ACC112 (cell line): Measurements from ENCODE around the gene HMG20B.
"Not testable (repeated sequence)": the region's sequence is repeated elsewhere in the genome, so short reads cannot be mapped to it uniquely, and the experiment has no call there.

Experiments used
- H2AFZ ChIP-seq: fragments of 200-600 bp; sonication (generic); one replicate; pipeline ENCODE4 v1.6.0; 2017; ENCODE audit warnings: antibody characterized with exemption, low read length; ENCODE audit not compliant: unreplicated experiment
- H3K27ac ChIP-seq: fragments of 200-600 bp; sonication (generic); 2 replicates; pipeline ENCODE4 v1.5.1; 2014; ENCODE audit warnings: low read depth, mild to moderate bottlenecking, antibody characterized with exemption, low read length, moderate library complexity
- H3K27me3 ChIP-seq: fragments of 200-600 bp; sonication (generic); 2 replicates; pipeline ENCODE4 v1.6.1; 2014; ENCODE audit warnings: mild to moderate bottlenecking, antibody characterized with exemption, low read length, moderate library complexity, mixed read lengths; ENCODE audit not compliant: insufficient read depth
- H3K36me3 ChIP-seq: fragments of 200-600 bp; sonication (generic); 2 replicates; pipeline ENCODE4 v1.6.1; 2016; ENCODE audit warnings: mild to moderate bottlenecking, antibody characterized with exemption, low read length, moderate library complexity, mixed read lengths; ENCODE audit not compliant: insufficient read depth
- H3K4me1 ChIP-seq: fragments of 200-600 bp; sonication (generic); one replicate; pipeline ENCODE4 v1.6.1; 2016; ENCODE audit warnings: low read length, mixed read lengths; ENCODE audit not compliant: insufficient read depth, unreplicated experiment, control insufficient read depth
- H3K4me3 ChIP-seq: fragments of 200-600 bp; sonication (generic); 2 replicates; pipeline ENCODE4 v1.5.1; 2014; ENCODE audit warnings: mild to moderate bottlenecking, low read depth, low read length
- H3K79me2 ChIP-seq: fragments of 200-600 bp; sonication (generic); one replicate; pipeline ENCODE4 v1.6.0; 2016; ENCODE audit warnings: low read length; ENCODE audit not compliant: control insufficient read depth, unreplicated experiment, insufficient read depth

Gene HMG20B

DNA sequence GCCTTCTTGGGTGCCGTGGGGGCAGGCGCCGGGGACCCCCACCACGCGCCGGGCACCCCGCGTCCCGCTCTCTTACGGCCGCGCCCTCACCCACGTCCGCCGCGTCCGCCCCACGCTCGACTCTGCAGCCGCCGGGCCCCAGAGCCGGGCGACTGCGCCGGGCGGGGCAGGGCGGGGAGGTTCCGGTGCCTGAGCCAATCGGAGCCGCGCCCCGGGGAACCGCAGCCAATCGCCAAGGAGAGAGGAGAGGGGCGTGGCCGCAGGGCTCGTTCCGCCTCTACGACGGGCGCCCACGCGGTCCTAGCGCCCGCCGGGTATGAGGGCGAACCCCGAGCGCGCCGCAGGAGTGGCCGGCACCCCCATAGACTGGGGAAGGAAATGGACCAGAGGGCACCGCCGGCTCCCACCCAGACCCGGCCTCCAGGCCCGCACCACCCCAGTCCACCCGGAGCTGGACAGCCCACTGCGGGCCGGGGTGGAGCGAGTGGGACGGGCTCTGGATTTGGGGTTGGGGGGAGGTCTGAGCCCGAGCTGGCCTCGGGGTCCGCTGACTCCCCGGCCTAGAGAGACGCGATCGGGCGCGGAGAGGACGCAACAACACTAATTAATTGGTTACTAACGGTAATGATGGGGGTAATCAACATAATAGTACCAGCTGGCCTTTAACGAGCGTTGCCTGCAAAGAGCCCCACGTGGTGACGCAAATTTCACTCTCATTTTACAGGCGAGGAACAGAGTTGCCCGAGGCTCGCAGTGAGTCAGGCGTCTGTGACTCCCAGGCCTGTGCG, 15.1 kb upstream of the HMG20B start, which contains the start of gene MFSD12:
MFSD12 (minus strand) TSS at position 126 of the 788 bp plus-strand sequence. CDS start 183 bp downstream, outside the sequence.
- Histone ChIP-seq H3K79me2 (peaks cover 37% of the 10 kb centered on the region), H3K36me3 (no peaks in the 10 kb centered on the region), H3K4me3 (peak within 1 kb of the TSS; percentile 95), H3K27ac (peak within 1 kb of the TSS; percentile 82), H3K4me1 (peaks cover 11% of the 10 kb centered on the region), H3K27me3 (no peaks in the 10 kb centered on the region), H2AFZ (peak within 1 kb of the TSS; percentile 96)

DNA sequence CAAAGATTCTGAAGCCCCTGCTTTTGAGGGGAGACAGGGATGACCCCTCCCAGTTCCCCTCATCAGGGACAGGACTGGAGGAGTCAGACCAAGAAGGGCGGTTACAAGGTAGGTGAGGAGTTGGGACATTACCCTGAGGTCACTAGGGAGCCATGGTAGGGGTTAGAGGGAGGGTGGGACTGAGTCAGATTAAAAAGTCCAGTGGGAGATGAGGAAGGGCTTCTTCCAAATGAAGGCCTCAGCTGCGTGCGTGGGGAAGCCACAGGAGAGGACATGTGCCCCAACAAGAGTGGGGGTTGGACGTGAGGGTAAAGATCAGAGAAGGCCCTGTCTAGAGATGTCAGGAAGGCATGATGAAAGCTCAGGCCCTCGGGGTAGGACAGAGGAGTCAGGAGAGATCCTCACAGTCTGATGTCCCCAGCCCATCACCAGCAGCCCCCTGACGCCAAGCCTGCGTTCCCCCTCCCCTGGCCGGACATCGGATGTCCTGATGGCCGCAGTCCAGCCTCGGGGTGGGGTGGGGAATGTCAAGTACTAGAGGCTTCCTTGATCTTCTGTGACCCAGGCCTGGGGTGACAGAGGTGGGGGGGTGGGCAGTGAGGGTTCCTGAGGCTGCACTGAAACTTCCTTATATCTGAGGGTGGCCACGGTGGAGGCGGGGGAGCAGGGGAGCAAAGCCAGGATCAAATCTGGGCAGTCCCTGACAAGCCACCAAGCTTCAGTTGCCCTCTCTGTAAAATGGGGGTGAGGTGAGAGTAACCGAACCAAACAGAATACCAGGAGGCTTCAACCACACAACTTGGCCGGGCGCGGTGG, 8.8 kb upstream of the HMG20B start:
- Histone ChIP-seq H3K4me3 (no peak overlapping the region), H2AFZ (no peak overlapping the region), H3K4me1 (no peaks in the 10 kb centered on the region), H3K36me3 (no peaks in the 10 kb centered on the region), H3K79me2 (no peaks in the 10 kb centered on the region), H3K27me3 (no peaks in the 10 kb centered on the region), H3K27ac (no peak overlapping the region)

DNA sequence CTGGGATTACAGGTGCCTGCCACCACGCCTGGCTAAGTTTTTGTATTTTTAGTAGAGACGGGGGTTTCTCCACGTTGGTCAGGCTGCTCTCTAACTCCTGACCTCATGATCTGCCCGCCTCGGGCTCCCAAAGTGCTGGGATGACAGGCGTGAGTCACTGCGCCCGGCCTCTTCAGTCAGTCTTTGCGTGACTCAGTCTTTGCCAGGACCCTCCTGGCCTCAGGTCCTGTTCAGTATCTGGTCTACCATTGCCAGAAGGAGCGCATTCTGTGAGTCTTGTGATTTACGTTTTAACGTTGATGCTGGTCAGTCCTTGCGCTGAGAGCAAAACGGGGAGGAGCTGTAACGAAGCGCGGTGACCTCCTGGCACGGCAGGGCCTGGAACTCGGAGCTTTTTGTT, 7.6 kb upstream of the HMG20B start:
- Histone ChIP-seq H3K27me3 (no peaks in the 10 kb centered on the region), H3K4me3 (no peak overlapping the region), H2AFZ (no peak overlapping the region), H3K36me3 (no peaks in the 10 kb centered on the region), H3K79me2 (no peaks in the 10 kb centered on the region), H3K27ac (no peak overlapping the region), H3K4me1 (no peaks in the 10 kb centered on the region)

DNA sequence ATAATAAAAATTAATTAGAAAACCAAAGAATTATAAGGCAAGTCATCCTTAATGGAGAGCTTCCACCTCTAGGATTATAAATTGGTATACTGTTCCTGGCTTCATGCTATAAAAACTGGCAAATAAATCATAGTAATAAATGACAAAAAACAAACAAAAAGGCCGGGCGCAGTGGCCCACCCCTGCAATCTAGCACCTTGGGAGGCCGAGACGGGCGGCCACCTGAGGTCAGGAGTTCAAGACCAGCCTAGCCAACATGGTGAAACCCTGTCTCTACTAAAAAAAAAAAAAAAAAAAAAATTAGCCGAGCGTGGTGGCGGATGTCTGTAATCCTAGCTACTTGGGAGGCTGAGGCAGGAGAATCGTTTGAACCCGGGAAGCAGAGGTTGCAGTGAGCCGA, 2.7 kb upstream of the HMG20B start:
- H2AFZ ChIP-seq, H3K4me1 ChIP-seq, H3K4me3 ChIP-seq, H3K79me2 ChIP-seq, H3K27ac ChIP-seq, H3K36me3 ChIP-seq, H3K27me3 ChIP-seq: not testable (repeated sequence)

DNA sequence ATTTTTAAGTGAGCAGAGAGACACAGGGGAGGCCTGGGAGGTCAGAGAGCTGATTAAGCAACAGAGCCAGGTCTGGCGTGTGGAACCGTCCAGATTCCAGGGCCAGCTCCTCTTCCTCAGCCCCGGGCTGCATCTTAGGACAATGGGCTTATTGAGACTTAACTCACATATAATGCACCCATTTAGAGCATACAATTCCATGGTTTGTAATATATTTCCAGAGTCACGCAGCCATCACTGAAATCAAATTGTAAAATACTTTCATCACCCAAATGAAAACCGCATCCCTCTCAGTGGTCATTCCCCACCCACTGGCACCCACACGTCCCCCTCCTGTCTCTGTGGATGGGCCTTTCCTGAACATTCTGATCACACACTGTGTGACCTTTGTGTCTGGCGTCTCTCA, 2.1 kb upstream of the HMG20B start:
- Histone ChIP-seq H2AFZ (no peak overlapping the region), H3K4me1 (no peaks in the 10 kb centered on the region), H3K27me3 (no peaks in the 10 kb centered on the region), H3K36me3 (no peaks in the 10 kb centered on the region; the same call in 1 of the 2 replicates), H3K79me2 (no peaks in the 10 kb centered on the region), H3K27ac (no peak overlapping the region), H3K4me3 (no peak overlapping the region)

DNA sequence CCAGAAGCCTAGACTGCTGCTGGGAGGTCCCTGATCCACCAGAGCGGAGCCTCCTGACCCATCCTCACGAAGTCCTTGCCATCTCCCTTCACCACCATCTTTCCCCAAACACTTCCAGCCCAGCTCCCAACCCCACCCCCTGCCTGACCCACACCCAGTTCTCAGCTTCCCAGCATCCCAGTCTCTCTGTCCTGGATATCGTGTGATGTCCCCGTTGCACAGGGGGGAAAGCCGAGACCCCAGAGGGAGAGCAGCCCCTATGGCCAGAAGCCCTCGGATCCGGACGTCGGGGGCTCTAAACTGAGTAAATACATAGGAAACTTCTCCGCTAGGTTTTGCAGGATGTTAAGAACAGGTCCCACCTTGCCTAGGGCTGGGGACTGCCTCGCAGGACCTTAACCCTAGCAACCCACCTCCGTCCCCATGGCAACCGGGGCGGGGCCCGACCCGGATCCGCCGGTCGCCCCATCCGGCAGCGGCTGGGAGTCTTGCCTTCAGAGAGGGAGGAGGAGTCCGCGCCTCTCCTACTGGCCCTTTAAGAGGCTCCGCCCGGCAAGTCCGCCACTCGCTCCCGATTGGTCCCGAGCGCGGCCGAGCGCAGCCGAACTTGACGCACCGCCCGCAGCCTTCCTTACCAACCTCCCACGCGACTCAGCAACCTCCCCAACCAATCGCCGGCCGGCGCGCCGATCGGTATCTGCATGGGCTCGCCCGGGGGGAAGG, 451 bp upstream of the HMG20B start:
- Histone ChIP-seq H3K27me3 (no peaks in the 10 kb centered on the region), H3K4me1 (no peaks in the 10 kb centered on the region), H3K79me2 (no peaks in the 10 kb centered on the region), H3K27ac (no peak overlapping the region), H3K4me3 (peak overlapping the region; percentile 81), H3K36me3 (no peaks in the 10 kb centered on the region; the same call in 1 of the 2 replicates), H2AFZ (peak overlapping the region; percentile 85)

DNA sequence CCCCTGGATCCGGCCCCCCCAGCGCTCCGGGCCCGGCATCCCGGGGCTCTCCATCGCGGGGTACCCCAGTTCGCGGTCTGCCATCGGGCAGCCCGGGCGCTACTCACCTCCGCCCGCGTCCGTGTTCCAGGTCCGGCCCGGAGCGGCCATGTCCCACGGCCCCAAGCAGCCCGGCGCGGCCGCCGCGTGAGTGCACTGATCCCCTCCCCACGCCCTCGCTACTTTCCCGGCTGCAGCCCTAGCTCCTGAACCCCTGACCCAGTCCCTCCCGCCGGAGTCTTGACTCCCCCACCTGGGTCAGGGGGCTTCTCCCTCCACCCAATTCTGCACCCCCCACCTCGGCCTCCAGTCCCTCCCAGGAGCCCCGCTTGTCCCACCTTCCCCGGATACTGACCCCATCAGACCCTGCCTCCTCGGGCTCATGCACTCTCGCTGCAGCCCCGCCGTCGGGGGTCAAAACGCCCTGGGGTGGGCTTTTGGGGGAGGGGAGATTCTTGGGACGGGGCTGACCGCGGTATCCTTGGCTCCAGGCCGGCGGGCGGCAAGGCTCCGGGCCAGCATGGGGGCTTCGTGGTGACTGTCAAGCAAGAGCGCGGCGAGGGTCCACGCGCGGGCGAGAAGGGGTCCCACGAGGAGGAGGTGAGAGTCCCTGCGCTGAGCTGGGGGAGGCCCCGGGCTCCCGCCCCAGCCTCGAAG, 566 bp downstream of the HMG20B start:
- Histone ChIP-seq H3K4me1 (no peaks in the 10 kb centered on the region), H3K4me3 (peak overlapping the region; percentile 93), H2AFZ (no peak overlapping the region), H3K79me2 (no peaks in the 10 kb centered on the region), H3K27me3 (no peaks in the 10 kb centered on the region), H3K27ac (peak overlapping the region; percentile 39; the same call in 1 of the 2 replicates), H3K36me3 (no peaks in the 10 kb centered on the region; the same call in 1 of the 2 replicates)

DNA sequence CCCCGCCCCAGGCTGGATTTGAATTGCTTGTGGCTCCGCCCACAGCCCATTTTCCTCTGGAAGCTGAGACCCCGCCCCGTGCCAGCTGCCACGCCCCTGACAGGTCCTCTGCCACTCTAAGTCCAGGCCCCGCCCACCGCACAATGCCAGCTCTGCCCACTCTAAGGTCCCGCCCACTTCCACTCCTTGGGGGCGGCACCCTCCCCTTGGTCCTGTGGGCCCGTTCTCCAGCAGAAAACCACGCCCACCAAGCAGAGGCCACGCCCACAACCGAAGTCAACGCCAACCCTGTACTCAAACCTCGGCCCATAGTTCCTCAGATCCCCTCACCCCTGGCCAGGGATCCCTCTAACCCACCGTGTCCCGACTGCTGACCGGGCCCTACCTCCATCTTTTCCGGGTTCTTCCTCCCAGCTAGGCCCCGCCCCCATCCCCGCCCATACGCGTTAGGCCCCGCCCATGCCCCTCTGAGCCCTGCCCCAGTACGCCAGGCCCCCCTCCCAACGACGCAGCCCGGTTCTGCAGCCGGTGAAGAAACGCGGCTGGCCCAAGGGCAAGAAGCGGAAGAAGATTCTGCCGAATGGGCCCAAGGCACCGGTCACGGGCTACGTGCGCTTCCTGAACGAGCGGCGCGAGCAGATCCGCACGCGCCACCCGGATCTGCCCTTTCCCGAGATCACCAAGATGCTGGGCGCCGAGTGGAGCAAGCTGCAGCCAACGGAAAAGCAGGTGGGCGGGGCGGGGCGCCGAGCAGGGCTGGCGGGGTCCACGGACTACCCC, 1.3 kb downstream of the HMG20B start:
- no peaks in the 10 kb centered on the region for H3K27me3 ChIP-seq
- H3K36me3 ChIP-seq = no peaks in the 10 kb centered on the region; the same call in 1 of the 2 replicates
- no peaks in the 10 kb centered on the region for H3K79me2 ChIP-seq
- H3K4me1 ChIP-seq = no peaks in the 10 kb centered on the region
- H3K4me3 ChIP-seq = peak overlapping the region; percentile 93
- H3K27ac ChIP-seq = no peak overlapping the region
- no peak overlapping the region for H2AFZ ChIP-seq

DNA sequence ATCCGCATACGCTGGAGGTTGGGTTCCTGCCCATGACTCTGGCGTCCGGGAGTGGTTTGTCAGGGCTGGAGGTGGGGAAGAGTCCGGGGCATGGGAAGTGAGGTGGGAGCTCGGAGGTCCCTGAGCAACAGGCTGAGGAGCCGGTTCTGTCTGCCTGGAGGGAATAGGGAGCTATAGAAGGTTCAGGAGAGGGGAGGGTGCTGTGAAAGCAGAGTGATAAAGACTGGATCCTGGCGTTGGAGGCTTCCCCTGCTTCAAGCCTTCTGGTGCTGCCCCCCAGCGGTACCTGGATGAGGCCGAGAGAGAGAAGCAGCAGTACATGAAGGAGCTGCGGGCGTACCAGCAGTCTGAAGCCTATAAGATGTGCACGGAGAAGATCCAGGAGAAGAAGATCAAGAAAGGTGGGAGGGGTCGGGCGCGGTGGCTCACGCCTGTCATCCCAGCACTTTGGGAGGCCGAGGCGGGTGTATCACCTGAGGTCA, 2.6 kb downstream of the HMG20B start:
- H3K79me2 ChIP-seq = no peaks in the 10 kb centered on the region

More for the DNA sequence above, 2.6 kb downstream of the HMG20B start:
- peaks cover 5% of the 10 kb centered on the region for H3K4me1 ChIP-seq
- no peaks in the 10 kb centered on the region; the same call in 1 of the 2 replicates for H3K36me3 ChIP-seq
- H3K4me3 ChIP-seq = no peak overlapping the region
- no peak overlapping the region for H3K27ac ChIP-seq
- H3K27me3 ChIP-seq = no peaks in the 10 kb centered on the region
- H2AFZ ChIP-seq = no peak overlapping the region
